Measurements from ENCODE around the gene OR5B12. TPM values are rescaled to one million over a fixed set of nuclear protein-coding genes. Genes with fewer than 3 reads are reported as not detected.
A peak's percentile ranks its signal among the peaks of the same experiment; 100 is the strongest.

Gene OR5B12
- total and polyA plus RNA-seq, 8 donors = not detected

DNA sequence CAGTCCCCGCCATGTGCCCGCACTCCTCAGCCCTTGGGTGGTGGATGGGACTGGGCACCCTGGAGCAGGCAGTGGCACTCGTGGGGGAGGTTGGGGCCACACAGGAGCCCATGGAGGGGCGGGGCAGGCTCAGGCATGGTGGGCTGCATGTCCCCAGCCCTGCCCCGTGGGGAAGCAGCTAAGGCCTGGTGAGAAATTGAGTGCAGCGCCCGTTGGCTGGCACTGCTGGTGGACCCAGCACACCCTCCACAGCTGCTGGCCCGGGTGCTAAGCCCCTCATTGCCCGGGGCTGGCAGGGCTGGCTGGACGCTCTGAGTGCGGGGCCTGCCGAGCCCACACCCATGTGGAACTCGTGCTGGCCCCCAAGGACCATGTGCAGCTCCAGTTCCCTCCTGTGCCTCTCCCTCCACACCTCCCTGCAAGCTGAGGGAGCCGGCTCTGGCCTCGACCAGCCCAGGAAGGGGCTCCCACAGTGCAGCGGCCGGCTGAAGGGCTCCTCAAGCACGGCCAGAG, 51.4 kb downstream of the OR5B12 start:
- intact Hi-C loops (cut with DNase I) = no loop called here
- TF ChIP-seq, protein P1, sequence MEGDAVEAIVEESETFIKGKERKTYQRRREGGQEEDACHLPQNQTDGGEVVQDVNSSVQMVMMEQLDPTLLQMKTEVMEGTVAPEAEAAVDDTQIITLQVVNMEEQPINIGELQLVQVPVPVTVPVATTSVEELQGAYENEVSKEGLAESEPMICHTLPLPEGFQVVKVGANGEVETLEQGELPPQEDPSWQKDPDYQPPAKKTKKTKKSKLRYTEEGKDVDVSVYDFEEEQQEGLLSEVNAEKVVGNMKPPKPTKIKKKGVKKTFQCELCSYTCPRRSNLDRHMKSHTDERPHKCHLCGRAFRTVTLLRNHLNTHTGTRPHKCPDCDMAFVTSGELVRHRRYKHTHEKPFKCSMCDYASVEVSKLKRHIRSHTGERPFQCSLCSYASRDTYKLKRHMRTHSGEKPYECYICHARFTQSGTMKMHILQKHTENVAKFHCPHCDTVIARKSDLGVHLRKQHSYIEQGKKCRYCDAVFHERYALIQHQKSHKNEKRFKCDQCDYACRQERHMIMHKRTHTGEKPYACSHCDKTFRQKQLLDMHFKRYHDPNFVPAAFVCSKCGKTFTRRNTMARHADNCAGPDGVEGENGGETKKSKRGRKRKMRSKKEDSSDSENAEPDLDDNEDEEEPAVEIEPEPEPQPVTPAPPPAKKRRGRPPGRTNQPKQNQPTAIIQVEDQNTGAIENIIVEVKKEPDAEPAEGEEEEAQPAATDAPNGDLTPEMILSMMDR (IDR thresholded peaks at IDR 0.05) = no peak

More for the DNA sequence above, 51.4 kb downstream of the OR5B12 start:
- H3K36me3 ChIP-seq = no peaks in the 10 kb centered on the region
- H3K27me3 ChIP-seq = no peaks in the 10 kb centered on the region
- H3K9me3 ChIP-seq = peaks cover 0 to 10% of the 10 kb centered on the region in 2 donors
- no peaks in the 10 kb centered on the region for H3K4me1 ChIP-seq
- H3K27ac ChIP-seq = no peak overlapping the region
- H3K4me3 ChIP-seq = no peak overlapping the region
- DNase-seq (peak in 2 of 4 donors; percentile 24 to 67), ATAC-seq (no peak)

Other genes with a start within 250 kb of the OR5B12 start
- gene OR1S2, start 238.1 kb downstream of the OR5B12 start, total RNA-seq = not detected
- gene OR1S2, start 238.1 kb downstream of the OR5B12 start, polyA plus RNA-seq (ENCODE audit: insufficient read length in 6 of 6) = not detected
- not detected for gene OR1S1, start 229.5 kb downstream of the OR5B12 start, total RNA-seq
- not detected for gene OR1S1, start 229.5 kb downstream of the OR5B12 start, polyA plus RNA-seq (ENCODE audit: insufficient read length in 6 of 6)
- not detected for gene OR10Q1, start 213.3 kb downstream of the OR5B12 start, total RNA-seq
- under 1 TPM in 4 of 6 donors, not detected in 2; 0.14 to 0.26 (median 0.18) TPM for gene OR10Q1, start 213.3 kb downstream of the OR5B12 start, polyA plus RNA-seq (ENCODE audit: insufficient read length in 6 of 6)
- gene OR10W1, start 174.0 kb downstream of the OR5B12 start, total RNA-seq = not detected
- gene OR10W1, start 174.0 kb downstream of the OR5B12 start, polyA plus RNA-seq (ENCODE audit: insufficient read length in 6 of 6) = not detected
- not detected for gene OR5B17, start 83.2 kb downstream of the OR5B12 start, total RNA-seq
- gene OR5B17, start 83.2 kb downstream of the OR5B12 start, polyA plus RNA-seq (ENCODE audit: insufficient read length in 6 of 6) = not detected
- not detected for gene OR5B3, start 35.4 kb downstream of the OR5B12 start, total RNA-seq
- not detected for gene OR5B3, start 35.4 kb downstream of the OR5B12 start, polyA plus RNA-seq (ENCODE audit: insufficient read length in 6 of 6)
- not detected for gene OR5B2, start 14.1 kb downstream of the OR5B12 start, total RNA-seq
- gene OR5B2, start 14.1 kb downstream of the OR5B12 start, polyA plus RNA-seq (ENCODE audit: insufficient read length in 6 of 6) = under 1 TPM in 1 of 6 donors, not detected in 5; 0.09 TPM
- gene OR5B21, start 65.9 kb upstream of the OR5B12 start, total RNA-seq = under 1 TPM in 1 of 2 donors, not detected in 1; 0.71 TPM
- not detected for gene OR5B21, start 65.9 kb upstream of the OR5B12 start, polyA plus RNA-seq (ENCODE audit: insufficient read length in 6 of 6)
- gene LPXN, start 133.6 kb upstream of the OR5B12 start, total RNA-seq = 10 to 100 TPM; 18.9 to 43.8 TPM
- gene LPXN, start 133.6 kb upstream of the OR5B12 start, polyA plus RNA-seq (ENCODE audit: insufficient read length in 6 of 6) = 10 to 100 TPM in 3 of 6 donors, 1 to 10 TPM in 3; 8.1 to 10.5 (median 9.6) TPM
- 10 to 100 TPM; 41.3 to 50.1 TPM for gene ZFP91, start 136.8 kb upstream of the OR5B12 start, total RNA-seq
- gene ZFP91, start 136.8 kb upstream of the OR5B12 start, polyA plus RNA-seq (ENCODE audit: insufficient read length in 6 of 6) = 10 to 100 TPM; 53.8 to 62.4 (median 59.2) TPM
- 1 to 10 TPM in 1 of 2 donors, under 1 TPM in 1; 0.47 to 1.9 TPM for gene CNTF, start 180.4 kb upstream of the OR5B12 start, total RNA-seq
- gene CNTF, start 180.4 kb upstream of the OR5B12 start, polyA plus RNA-seq (ENCODE audit: insufficient read length in 6 of 6) = 1 to 10 TPM in 2 of 6 donors, under 1 TPM in 4; 0.64 to 1.1 (median 0.77) TPM